RPMI8226 (cell line): Measurements from ENCODE around the gene TOB1.
A peak's percentile ranks its signal among the peaks of the same experiment; 100 is the strongest.
"Not testable (repeated sequence)": the region's sequence is repeated elsewhere in the genome, so short reads cannot be mapped to it uniquely, and the experiment has no call there.

Experiments
- DNase-seq: peaks from one replicate; pipeline ENCODE4 v3.0.0-alpha.2; 2015

Gene TOB1

DNA sequence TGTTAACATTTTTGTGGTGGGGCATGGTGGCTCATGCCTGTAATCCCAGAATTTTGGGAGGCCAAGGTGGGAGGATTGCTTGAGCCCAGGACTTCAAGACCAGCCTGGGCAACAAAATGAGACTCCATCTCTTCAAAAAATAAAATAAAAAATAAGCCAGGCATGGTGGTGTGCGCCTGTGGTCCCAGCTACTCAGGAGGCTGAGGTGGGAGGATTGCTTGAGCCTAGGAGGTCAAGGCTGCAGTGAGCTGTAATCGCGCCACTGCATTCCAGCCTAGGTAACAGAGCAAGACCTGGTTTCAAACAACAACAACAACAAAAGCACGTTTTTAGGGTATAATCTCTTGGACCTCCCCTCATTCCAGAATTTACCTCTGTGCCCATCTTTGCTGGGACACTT is 28.4 kb upstream of the TOB1 start:
- DNase-seq = not testable (repeated sequence)

DNA sequence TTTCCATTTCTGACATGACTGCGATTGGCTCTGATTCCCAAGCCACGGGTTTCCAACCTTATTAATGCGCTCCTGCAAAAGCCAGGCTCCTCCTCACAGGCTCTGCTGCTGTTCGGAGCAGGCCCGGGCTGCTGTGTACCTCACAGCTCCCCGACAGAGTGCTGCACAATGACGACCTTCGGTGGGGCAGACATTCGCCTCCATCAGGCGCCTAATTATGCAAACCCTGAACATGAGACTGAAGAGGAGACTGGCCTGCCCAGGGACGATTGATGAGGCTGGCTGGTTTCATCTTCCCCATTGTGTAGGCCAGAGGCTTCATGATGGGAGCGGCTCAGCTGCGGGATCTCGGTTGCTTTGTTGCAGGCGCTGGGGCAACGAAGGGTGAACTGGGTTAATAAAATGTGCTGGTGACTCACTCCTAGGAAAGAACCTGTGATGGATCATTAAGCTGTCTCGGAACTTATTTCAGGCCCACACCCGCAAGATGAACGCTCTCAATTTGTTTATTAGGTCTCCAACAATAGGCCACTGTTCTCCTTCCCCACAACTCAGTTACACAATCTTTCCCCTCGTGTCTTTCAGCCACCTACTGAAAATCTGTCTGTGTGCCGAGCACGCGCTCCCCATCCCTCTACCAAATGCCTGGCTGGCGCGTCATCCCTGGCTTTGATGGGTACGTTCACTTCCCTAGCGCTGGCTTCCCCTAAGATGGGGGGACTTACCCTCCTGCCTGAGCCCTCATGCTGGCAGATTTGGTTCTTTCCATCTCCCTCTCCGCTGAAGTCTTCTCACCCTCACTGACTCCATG is 27.2 kb upstream of the TOB1 start:
- no peak for DNase-seq

DNA sequence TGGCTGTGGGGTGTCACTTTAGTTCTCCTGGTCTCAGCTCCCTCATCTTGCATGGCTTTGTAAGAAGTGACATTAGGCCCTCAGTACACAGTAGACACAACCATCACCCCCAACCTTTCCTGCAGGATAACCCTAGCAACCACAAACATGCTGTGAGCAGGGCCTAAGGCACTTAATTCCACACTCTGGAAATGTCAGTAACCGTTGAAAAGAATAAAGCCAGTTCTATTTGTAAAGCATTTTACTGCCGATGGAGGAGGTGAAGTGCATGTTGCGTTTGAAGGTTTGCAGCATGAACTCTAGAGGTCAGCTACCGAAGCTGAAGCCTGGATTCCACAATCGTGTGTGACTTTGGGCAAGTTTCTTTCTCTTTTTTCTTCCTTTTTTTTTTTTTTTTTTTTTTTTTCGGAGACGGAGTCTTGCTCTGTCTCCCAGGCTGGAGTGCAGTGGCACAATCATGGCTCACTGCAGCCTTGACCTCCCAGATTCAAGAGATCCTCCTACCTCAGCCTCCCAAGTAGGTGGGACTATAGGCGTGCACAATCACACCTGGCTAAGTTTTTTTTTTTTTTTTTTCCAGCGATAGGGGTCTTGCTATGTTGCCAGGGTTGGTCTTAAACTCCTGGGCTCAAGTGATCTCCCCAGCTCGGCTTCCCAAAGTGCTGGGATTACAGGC is 26.1 kb upstream of the TOB1 start:
- no peak for DNase-seq

DNA sequence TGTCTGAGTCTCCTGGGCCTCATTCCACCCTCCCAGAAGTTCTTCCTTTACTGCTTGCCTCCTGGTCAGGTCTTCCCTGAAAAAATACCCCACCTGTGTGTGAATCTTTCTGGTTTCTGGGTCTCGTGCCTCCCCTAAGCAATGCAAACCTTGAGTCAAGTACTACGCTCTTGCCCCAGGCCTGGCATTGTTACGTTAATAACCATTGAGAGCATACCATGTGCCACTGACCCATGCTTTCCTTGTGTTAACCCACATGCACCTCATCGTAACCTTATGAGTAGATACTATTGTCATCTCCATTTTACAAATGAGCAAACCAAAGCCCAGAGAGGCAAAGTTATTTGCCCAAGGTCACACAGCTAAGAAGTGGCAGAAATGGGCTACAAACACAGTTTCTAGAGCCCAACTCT is 25.4 kb upstream of the TOB1 start:
- DNase-seq = no peak

DNA sequence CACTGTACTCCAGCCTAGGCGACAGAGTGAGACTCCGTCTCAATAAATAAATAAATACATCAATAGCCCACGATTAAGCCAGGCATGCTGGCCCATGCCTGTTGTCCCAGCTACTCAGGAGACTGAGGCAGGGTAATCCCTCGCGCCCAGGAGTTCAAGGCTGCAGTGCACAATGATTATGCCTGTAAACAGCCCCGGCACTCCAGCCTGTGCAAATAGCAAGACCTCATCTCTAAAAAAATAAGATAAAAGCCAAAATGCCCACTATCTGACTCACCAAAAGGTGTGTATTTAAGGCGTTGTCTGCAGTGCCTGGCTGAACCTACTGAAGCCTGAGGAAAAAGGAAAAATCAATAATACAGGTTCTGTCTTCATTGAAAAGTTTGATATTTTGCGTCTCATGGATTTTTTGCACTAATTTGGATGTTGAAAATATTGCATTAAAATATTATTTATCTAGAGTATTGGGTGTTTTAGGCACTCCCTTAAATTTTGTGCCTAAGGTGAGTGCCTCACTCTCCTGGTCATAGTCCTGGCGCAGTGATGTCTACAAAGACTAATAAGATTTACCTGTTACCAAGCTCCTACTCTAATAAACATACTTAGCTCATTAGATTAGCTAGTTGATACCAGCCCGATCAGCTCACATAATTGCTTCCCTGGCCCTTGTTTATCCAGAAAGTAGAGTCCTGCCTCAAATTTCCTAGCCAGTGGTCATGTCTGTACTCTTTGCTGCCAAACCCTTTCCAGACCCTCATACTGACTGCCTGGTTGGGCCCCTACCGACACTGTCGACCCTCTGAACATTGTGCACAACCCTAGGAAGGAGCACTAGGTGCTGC is 24.7 kb upstream of the TOB1 start:
- no peak for DNase-seq

DNA sequence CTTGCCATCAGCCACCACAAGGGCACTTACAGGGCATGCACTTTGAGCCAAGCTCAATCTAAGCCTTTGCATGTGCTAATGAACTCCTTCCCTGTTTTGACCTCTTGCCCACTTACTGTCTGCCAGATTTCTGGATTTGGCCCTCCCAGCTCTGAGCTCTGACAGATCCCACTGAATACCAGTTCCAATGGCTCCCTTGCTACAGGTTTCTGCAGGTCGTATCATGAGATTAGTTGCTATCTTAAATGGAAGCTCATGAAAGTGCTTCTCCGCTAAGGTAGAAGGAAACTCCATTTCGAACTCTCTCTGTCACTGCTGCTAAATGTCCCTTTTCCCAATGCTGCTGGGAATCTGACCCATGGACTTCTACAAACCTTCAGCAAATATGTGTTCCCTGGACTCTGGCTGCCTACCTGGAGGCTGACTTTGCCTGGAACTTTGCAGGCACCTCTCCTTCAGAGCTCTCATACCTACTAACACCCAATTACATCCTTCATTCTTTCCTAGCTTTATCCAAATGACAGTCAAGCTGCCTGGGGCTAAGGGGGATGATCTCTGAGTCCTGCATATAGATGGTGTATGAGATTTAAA is 23.5 kb upstream of the TOB1 start:
- DNase-seq = no peak

DNA sequence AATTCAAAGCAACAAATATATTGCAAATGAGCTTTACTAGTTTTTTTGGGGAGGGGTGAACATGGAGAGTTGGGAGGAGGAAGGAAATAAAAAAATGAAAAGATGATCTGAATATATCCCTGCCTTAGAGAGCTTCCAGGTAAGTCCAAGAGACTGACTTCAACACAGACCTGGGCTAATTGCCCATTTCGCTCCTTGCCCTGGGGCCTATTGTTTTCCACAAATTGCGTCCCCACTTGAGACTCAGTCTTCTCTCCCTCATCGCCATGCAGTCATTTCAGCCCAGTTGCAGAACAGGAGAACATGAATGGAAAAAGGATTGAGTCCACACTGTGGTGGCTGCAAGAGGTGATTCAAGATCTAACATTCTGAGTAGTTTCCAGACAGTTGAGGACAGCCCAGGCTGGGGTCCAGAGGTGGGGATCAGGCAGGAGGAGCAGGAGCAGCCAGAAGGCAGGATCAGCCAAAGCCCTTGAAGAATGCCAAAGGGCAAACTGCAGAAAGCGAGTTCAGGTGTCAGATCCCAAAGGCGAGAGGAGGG is 21.6 kb upstream of the TOB1 start:
- DNase-seq = no peak

DNA sequence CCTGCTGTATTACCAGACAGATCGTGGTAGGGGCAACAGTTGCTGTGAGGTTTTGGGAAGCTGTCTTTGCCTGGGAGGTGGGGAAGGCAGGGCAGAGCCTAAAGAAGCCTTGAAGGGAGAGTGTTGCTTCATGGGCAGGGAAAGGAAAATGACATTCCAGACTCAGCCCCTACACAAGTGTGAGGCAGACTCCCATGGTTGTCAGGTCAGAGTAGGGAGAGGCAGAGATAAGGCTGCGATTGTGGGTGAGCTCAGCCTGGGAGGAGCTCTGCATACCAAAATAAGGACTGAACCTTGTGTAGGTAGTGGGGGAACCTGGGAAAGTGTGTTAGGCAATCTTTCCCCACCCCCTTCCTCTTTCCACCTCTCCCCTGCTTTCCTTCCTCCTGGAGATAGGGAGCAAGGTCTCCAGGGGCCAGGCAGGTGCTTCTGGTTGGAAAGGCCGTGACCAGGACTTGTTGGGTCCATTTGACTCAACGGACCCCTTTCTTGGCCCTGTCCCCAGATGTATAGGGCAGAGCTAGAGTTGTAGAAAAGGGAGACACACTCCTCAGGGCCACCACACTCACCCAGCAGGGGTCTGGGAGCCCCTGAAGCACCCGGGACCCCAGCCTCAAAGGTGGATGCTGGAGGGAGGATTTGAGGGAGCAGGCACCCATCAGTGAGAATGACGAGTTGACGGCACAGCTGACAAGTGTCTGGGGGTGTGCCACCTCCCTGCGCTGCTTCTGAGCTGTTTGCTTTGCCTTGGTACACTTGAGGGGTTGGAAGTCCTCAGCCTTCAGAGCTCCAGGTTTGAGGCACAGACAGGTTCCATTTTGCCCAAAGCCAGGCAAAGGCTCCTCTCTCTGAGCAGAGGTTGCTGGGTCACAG is 18.5 kb upstream of the TOB1 start:
- no peak for DNase-seq

DNA sequence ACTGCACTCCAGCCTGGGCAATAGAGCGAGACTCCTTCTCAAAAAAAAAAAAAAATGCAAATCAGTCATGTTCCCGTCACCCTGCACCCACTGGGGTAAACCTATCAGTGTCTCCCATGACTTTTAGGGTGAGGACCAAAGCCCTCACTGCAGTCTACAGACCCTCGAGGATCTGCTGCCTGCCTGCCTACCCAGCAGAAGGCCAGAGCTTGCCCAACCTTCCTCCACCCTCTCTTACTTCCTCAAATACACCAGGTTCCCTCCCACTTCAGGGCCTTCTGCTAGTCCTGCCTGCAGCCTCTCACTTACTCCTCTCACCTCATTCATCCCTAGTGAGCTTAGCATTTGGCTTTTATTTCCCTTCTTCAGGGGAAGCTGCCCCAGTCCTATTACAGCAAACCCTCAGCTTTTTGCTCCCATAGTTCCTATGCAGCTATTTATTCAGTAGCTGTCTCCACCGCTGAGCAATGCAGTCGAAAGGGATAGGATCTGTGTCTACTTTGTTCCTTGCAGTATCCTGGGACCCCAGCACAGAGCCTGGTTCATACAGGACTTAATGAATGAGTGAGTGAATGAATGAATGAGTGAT is 17.8 kb upstream of the TOB1 start:
- peak; percentile 66 for DNase-seq

DNA sequence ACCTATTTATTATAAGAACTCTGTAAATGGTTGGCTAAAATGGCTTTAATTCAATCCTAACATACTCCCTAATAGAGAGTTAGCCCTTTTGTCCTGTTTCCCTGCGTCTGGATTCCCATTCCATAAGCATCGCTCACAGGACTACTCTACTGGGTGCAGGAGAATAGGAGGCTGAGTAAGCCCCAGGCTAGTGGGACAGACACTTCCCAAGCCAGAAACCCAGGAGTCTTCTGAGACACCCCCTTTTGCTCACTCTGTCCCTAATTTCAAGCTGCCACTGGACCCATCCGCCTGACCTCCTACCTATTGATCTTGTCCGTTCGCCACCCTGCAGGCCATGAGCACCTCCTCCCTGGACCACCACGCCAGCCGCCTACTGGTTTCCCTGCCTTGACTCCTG is 16.7 kb upstream of the TOB1 start:
- DNase-seq = no peak

DNA sequence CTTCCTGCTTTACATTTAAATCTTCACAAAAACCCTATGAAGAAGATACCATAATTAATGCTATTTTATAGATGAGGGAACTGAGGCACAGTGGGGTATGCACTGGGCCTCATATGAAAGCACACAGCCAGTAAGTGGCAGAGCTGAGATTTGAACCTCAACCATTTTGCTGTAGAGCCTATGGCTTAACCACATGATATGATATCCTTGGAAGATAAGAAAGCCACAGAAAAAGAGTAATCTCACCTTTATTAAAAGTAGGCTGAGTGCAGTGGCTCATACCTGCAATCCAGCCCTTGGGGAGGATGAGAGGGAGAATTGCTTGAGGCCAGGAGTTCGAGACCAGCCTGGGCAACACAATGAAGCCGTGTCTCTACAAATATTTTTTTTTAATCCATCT is 15.0 kb upstream of the TOB1 start:
- no peak for DNase-seq

DNA sequence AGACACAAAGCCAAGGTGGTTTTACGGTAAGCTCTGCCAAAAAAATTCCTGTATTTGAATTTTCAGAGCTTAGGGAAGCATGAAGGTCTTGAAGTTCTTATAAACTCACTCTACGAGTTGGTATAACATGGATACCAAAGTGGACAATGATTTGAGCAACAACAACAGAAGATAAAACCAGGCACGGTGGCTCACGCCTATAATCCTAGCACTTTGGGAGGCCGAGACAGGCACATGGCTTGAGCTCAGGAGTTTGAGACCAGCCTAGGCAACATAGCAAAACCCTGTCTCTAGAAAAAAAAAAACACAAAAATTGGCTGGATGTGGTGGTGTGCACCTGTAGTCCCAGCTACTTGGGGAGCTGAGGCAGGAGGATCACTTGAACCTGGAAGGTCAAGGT is 12.9 kb upstream of the TOB1 start:
- no peak for DNase-seq

DNA sequence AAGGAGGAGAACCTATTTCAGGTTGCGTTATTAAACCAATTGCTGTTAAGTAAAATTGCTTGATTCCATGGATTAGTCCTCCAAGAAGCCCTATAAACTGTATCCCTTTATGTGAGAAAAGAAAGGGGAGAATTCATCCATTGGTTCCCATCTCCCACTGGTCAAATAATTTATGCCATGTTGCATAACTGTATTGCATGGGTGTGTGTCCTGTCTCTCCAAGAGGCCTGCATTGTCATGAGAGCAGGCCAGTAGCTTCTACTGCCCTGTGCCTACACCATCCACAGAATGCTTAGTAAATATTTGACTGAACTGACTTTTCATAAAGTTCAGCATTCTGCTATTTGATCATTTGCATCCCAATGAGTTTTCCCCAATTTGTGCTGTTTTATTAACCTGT is 11.7 kb upstream of the TOB1 start:
- no peak for DNase-seq

DNA sequence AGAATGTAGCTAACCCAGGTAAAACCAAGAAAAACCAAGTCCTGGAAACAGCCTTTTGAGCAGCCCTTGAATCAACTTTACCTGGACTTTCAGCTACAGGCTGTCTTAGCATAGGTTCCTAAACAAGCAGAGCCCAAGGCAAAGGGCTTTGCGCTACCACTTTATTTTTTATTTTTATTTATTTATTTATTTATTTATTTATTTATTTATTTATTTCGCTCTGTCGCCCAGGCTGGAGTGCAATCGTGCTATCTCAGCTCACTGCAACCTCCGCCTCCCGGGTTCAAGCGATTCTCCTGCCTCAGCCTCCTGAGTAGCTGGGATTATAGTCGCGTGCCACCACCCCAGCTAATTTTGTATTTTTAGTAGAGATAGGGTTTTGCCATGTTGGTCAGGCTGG is 10.9 kb upstream of the TOB1 start:
- not testable (repeated sequence) for DNase-seq

DNA sequence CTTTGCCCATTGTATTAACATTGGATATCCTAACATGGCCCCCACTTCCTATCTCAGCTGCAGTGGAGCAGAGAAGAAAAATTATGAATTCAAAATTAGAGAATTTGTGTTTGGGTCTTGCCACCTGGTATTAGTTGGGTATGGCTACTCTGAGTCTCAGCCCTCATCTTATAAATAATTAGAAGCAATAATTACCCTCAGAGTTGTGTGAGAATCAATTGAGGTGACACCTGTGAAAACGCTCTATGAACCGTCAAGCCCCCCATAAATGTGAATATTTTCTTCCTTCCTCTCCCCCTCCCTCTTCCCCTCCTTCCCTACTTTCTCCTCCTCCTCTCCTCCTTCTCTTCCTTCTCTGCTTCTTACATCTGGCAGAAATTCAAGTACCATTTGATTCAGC is 8.9 kb upstream of the TOB1 start:
- no peak for DNase-seq

DNA sequence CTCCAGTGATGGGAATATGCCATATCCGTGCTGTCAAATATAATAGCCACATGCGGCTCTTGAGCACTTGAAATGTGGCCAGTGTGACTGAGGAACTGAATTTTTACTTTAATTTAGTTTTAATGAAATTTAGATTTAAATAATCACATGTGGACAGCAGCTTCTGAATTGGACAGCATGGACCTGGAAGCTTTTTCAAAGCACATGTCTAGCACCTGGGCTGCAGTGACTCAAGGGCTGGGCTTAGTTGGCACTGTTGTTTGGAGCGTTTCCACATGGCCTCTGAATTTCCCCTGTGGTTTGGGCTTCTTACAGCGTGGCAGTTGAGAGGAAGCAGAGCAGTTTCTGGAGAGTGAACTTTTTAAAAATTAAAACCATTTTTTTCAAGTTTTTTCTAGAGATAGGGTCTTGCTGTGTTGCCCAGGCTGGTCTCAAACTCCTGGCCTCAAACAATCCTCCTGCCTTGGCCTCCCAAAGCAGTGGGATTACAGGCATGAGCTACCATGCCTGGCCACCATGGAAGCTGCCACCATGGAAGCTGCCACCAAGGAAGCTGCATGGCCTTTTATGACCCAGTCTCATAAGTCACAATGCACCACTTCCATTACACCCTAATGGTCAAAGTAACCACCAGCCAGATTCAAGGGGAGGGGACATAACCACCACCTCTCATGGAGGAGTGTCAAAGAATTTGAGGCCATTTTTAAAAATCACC is 6.7 kb upstream of the TOB1 start:
- DNase-seq = peak; percentile 71

DNA sequence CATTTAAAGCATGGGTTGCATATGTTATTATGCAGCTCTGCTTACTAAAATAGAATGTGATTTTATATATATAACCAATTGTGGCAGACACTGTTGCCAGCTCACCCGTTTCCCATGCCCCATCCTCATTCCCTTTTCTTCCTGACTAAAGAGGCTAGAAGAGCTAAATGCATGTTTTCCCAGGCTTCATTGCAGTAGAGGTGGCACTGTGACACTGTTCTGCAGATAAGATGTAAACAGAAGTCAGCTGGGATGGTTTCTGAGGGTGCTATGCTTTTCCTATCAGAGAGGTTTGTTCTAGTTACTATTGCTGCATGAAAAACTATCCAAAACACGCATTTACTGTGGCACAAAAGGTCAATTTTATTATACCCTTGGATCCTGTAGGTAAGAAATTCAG is 5.7 kb upstream of the TOB1 start:
- DNase-seq = no peak

DNA sequence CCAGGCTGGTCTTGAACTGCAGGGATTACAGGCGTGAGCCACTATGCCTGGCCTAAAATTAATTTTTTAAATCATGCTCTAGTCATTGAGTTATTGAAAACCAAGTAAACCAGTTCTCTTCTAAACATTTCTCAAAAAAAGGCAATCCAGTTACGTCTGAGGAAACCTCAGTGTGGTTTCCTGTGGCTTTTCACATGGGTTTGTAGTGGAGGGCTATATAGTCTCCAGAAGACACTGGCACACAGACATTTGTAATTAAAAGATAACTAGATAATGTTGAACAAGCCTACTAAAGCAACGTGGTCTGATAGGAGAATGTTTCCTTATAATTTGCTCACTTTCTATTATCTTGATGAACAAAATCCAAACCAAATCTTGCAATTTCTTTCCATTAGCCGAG is 5.2 kb upstream of the TOB1 start:
- no peak for DNase-seq

DNA sequence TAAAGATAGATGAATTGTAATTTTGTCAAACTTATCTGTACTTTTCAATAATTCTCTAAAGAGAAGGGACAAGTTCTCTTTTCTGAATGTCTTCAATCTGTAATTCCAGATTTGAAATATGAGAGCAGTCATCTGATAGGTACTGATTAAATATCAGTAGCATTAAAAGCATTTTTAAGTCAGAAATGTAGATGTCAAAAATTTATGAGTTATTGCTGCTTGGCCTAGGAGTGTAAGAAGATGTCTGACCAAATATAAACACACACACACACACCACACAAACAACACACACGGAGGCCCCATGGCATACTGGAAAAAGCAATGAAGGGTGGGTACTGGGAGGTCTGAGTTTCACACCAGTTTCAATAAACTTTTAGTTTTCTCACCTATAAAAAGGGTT is 2.4 kb upstream of the TOB1 start:
- no peak for DNase-seq

DNA sequence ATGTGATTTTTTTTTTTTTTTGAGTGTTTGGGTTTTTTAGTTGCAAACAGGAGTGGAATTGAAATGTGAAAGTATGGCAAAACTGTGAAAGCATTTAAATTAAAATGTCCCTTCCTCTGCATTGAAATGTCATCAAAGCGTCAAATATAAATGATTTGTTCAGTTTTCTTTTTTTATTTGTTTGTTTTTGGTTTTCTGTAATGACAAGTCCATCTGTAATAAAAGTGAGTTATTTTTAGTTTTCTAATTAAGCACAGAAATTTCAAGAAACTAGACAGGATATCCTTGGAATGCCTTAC is 1.9 kb upstream of the TOB1 start:
- no peak for DNase-seq
